H1 (cell line): ENCODE measurements around the gene OTOGL. TPM values are rescaled to one million over a fixed set of nuclear protein-coding genes. Genes with fewer than 3 reads are reported as not detected.
A peak's percentile ranks its signal among the peaks of the same experiment; 100 is the strongest.

ENCODE experiments used
- CTCF ChIA-PET: fragments of 300-600 bp; sonication (Branson Sonifier 250); formaldehyde crosslinking; loops from one replicate; lab custom pipeline; 2021; ENCODE audit not compliant: partially characterized antibody; lab: Charles Lee
- POLR2A ChIA-PET: fragments of 300-600 bp; sonication (Branson Sonifier 250); formaldehyde crosslinking; loops from one replicate; lab custom pipeline; 2021; ENCODE audit warnings: inconsistent platforms; ENCODE audit not compliant: partially characterized antibody; lab: Charles Lee
- DNase-seq, 2 experiments: peaks; one replicate each; pipeline versions ENCODE4 v3.0.0 to v3.0.0-alpha.2; 2010 to 2022; ENCODE audit warnings: low spot score in 2 of 2, low read depth in 1 of 2, mixed read lengths in 1 of 2
- FAIRE-seq: peaks from 2 replicates; lab custom pipeline; 2011; peaks lifted over from hg19 to GRCh38; lab: Jason Lieb, UNC
- H2AFZ ChIP-seq: 2 replicates; pipeline ENCODE4 v1.8.1; 2012; ENCODE audit warnings: low read length, inconsistent platforms
- H2AK5ac ChIP-seq: 2 replicates; pipeline ENCODE4 v1.6.1; 2013; ENCODE audit warnings: low read depth, low read length
- H2BK120ac ChIP-seq: replicated peaks from 2 replicates; pipeline ENCODE3; 2013; ENCODE audit warnings: low read depth, low read length, inconsistent platforms
- H2BK12ac ChIP-seq: 2 replicates; pipeline ENCODE4 v1.6.1; 2013; ENCODE audit warnings: low read depth, low read length
- H2BK15ac ChIP-seq: 2 replicates; pipeline ENCODE4 v1.6.1; 2013; ENCODE audit warnings: low read length
- H2BK20ac ChIP-seq: 2 replicates; pipeline ENCODE4 v1.6.1; 2013; ENCODE audit warnings: low read length
- H2BK5ac ChIP-seq: 2 replicates; pipeline ENCODE4 v1.6.1; 2013; ENCODE audit warnings: low read depth, low read length
- H3K14ac ChIP-seq: 2 replicates; pipeline ENCODE4 v1.6.1; 2013; ENCODE audit warnings: inconsistent platforms; ENCODE audit not compliant: insufficient read length
- H3K18ac ChIP-seq: 2 replicates; pipeline ENCODE4 v1.6.1; 2013; ENCODE audit warnings: low read length; ENCODE audit errors: extremely low read depth
- H3K23ac ChIP-seq: 2 replicates; pipeline ENCODE4 v1.6.1; 2013; ENCODE audit warnings: inconsistent platforms; ENCODE audit not compliant: insufficient read length
- H3K23me2 ChIP-seq: 2 replicates; pipeline ENCODE4 v1.6.1; 2013; ENCODE audit warnings: low read depth, low read length
- H3K27ac ChIP-seq: 2 replicates; pipeline ENCODE4 v1.6.1; 2011; ENCODE audit warnings: low read depth, low read length, inconsistent platforms
- H3K27me3 ChIP-seq, 4 experiments: replicated peaks in 1 of 4; 1 replicate in 1 of 4; 2 replicates in 3 of 4; pipeline versions ENCODE4 v1.6.1 to v1.8.1; 2011 to 2013; ENCODE audit warnings: low read length in 3 of 4, mild to moderate bottlenecking in 3 of 4, inconsistent platforms in 2 of 4, mixed read lengths in 2 of 4, moderate library complexity in 1 of 4; ENCODE audit not compliant: control insufficient read depth in 3 of 4, insufficient read depth in 3 of 4; ENCODE audit errors: extremely low read depth in 1 of 4
- H3K36me3 ChIP-seq, 4 experiments: 2 replicates each; pipeline versions ENCODE4 v1.6.1 to v1.8.1; 2011 to 2013; ENCODE audit warnings: mild to moderate bottlenecking in 4 of 4, low read length in 3 of 4, moderate library complexity in 2 of 4, control low read depth in 1 of 4, inconsistent platforms in 1 of 4; ENCODE audit not compliant: insufficient read depth in 4 of 4, control insufficient read depth in 2 of 4
- H3K4ac ChIP-seq: replicated peaks from 2 replicates; pipeline ENCODE3; 2013; ENCODE audit warnings: low read length, low read depth, mixed read lengths, inconsistent platforms; ENCODE audit not compliant: insufficient read length
- H3K4me1 ChIP-seq, 4 experiments: replicated peaks in 1 of 4; 1 replicate in 1 of 4; 2 replicates in 3 of 4; pipeline versions ENCODE4 v1.6.1 to v1.8.1; 2011 to 2013; ENCODE audit warnings: low read length in 3 of 4, inconsistent platforms in 2 of 4, mixed read lengths in 1 of 4; ENCODE audit not compliant: insufficient read depth in 4 of 4, control insufficient read depth in 3 of 4
- H3K4me2 ChIP-seq, 2 experiments: 2 replicates each; pipeline versions ENCODE4 v1.6.1 to v1.8.1; 2011 to 2013; ENCODE audit warnings: low read depth in 2 of 2, low read length in 2 of 2, control low read depth in 1 of 2, inconsistent platforms in 1 of 2, mild to moderate bottlenecking in 1 of 2; ENCODE audit not compliant: insufficient read depth in 1 of 2
- H3K4me3 ChIP-seq, 4 experiments: fragments of 200-600, 300-600 bp in 1 of 4; sonication (generic), shearing (Covaris generic), sonication (Bioruptor Twin) in 1 of 4; 2 replicates each; pipeline versions ENCODE4 v1.5.1 to v1.8.1; 2011 to 2016; ENCODE audit warnings: low read length in 4 of 4, low read depth in 3 of 4, control low read depth in 2 of 4, inconsistent platforms in 2 of 4, mild to moderate bottlenecking in 2 of 4, mixed read lengths in 1 of 4, moderate library complexity in 1 of 4; ENCODE audit not compliant: insufficient read depth in 2 of 4; ENCODE audit errors: extremely low read depth in 1 of 4
- H3K56ac ChIP-seq: replicated peaks from 2 replicates; pipeline ENCODE3; 2013; ENCODE audit warnings: low read depth, mild to moderate bottlenecking, mixed read lengths, low read length, inconsistent platforms; ENCODE audit not compliant: insufficient read length
- H3K79me1 ChIP-seq: 2 replicates; pipeline ENCODE4 v1.6.1; 2013; ENCODE audit warnings: low read depth, low read length, control low read depth
- H3K79me2 ChIP-seq, 2 experiments: 2 replicates each; pipeline versions ENCODE4 v1.6.1 to v1.8.1; 2012 to 2013; ENCODE audit warnings: low read length in 2 of 2, mild to moderate bottlenecking in 2 of 2, inconsistent platforms in 1 of 2; ENCODE audit not compliant: insufficient read depth in 2 of 2, control insufficient read depth in 1 of 2
- H3K9ac ChIP-seq, 4 experiments: replicated peaks in 1 of 4; 1 replicate in 1 of 4; 2 replicates in 3 of 4; pipeline versions ENCODE4 v1.6.1 to v1.8.1; 2011 to 2013; ENCODE audit warnings: low read depth in 3 of 4, low read length in 3 of 4, control low read depth in 2 of 4, mild to moderate bottlenecking in 2 of 4, moderate library complexity in 2 of 4, inconsistent platforms in 1 of 4; ENCODE audit errors: extremely low read depth in 1 of 4
- H3K9me3 ChIP-seq, 2 experiments: 2 replicates each; pipeline versions ENCODE4 v1.6.1 to v1.8.1; 2012 to 2013; ENCODE audit warnings: mild to moderate bottlenecking in 2 of 2, moderate library complexity in 2 of 2, control low read depth in 1 of 2, inconsistent platforms in 1 of 2, low read depth in 1 of 2, low read length in 1 of 2, mixed read lengths in 1 of 2; ENCODE audit not compliant: insufficient read depth in 2 of 2
- H4K20me1 ChIP-seq, 2 experiments: replicated peaks in 1 of 2; 2 replicates each; pipeline versions ENCODE3 to v1.8.1; 2011 to 2013; ENCODE audit warnings: inconsistent platforms in 2 of 2, low read length in 2 of 2, mild to moderate bottlenecking in 1 of 2; ENCODE audit not compliant: insufficient read depth in 2 of 2, control insufficient read depth in 1 of 2
- H4K5ac ChIP-seq: 2 replicates; pipeline ENCODE4 v1.6.1; 2013; ENCODE audit warnings: low read length, low read depth, mixed read lengths, inconsistent platforms; ENCODE audit not compliant: insufficient read length
- H4K8ac ChIP-seq: 2 replicates; pipeline ENCODE4 v1.8.0; 2013; ENCODE audit warnings: mild to moderate bottlenecking, moderate library complexity, low read length, inconsistent platforms; ENCODE audit not compliant: insufficient read depth; ENCODE audit errors: extremely low read depth
- H4K91ac ChIP-seq: replicated peaks from 2 replicates; pipeline ENCODE3; 2013; ENCODE audit warnings: low read length, mixed read lengths, inconsistent platforms; ENCODE audit not compliant: insufficient read length
- CEBPB ChIP-seq: IDR thresholded peaks from 2 replicates; pipeline ENCODE4 v1.6.1; 2012; ENCODE audit warnings: low read depth, low read length
- CTCF ChIP-seq, 3 experiments: IDR thresholded peaks; 1 replicate in 2 of 3; 2 replicates in 1 of 3; pipeline versions ENCODE4 v1.5.1 to v1.6.1; 2011; ENCODE audit warnings: low read length in 3 of 3, mild to moderate bottlenecking in 3 of 3, inconsistent platforms in 2 of 3, low read depth in 1 of 3, moderate library complexity in 1 of 3; ENCODE audit not compliant: insufficient read depth in 1 of 3; ENCODE audit errors: control extremely low read depth in 1 of 3
- HDAC2 ChIP-seq, 2 experiments: fragments of 300-600 bp in 1 of 2; sonication (generic) in 1 of 2; IDR thresholded peaks; 2 replicates each; pipeline ENCODE4 v1.6.1; 2011 to 2012; ENCODE audit warnings: low read depth in 2 of 2, low read length in 2 of 2, mild to moderate bottlenecking in 2 of 2, moderate library complexity in 2 of 2, borderline replicate concordance in 1 of 2, inconsistent platforms in 1 of 2
- RAD21 ChIP-seq, 2 experiments: IDR thresholded peaks in 1 of 2; conservative IDR thresholded peaks in 1 of 2; 2 replicates each; pipeline ENCODE4 v1.6.1; 2011; ENCODE audit warnings: low read depth in 2 of 2, low read length in 2 of 2, improper control_type of control experiment in 1 of 2, inconsistent platforms in 1 of 2, mild to moderate bottlenecking in 1 of 2, moderate library complexity in 1 of 2
- WGBS, 2 experiments: shearing (Covaris generic) in 1 of 2; methylation state at CpG; one replicate each; pipeline versions ENCODE4 v1.1.6 to v1.1.7; 2013 to 2015; ENCODE audit warnings: low lambda C conversion rate in 2 of 2, mixed read lengths in 2 of 2, inconsistent platforms in 1 of 2, low coverage in 1 of 2, missing lambda C conversion rate in 1 of 2; ENCODE audit not compliant: insufficient replicate concordance in 2 of 2, insufficient coverage in 1 of 2, insufficient read length in 1 of 2; ENCODE audit errors: extremely low coverage in 1 of 2, missing lambda C conversion rate in 1 of 2; 5-methylcytosine and 5-hydroxymethylcytosine counted together
- polyA plus RNA-seq, 7 experiments: library from polyadenylated mRNA; depleted of rRNA in 3 of 7; stranded (reverse) in 5 of 7; unstranded in 2 of 7; fragments of >200 nt in 5 of 7; fragments of 200-250 nt in 2 of 7; gene quantifications; 1 replicate in 5 of 7; 2 replicates in 1 of 7; 4 replicates in 1 of 7; pipeline versions ENCODE4 v1.2.1 to v1.2.3, GENCODE V29; 2011 to 2013; ENCODE audit warnings: missing spikeins in 2 of 7, mixed read lengths in 2 of 7
- total RNA-seq: library from RNA; stranded (reverse); fragmentation: NEBNext Ultra II Directional; extraction: Animal tissue kit (Norgen Biotek cat#: 25700); gene quantifications from 2 replicates; pipeline ENCODE4 v1.2.1, GENCODE V29; 2021

The OTOGL gene
- total and polyA plus RNA-seq, 2 of the 8 experiments (the other 6 are each of a cell fraction or from before 2014, with no cell fraction given), result 0.12 to 0.17 TPM

GRCh38 chr12:80413462-80413861 lies 314.1 kb downstream of the OTOGL start:
- Histone ChIP-seq H3K9ac (no peak overlapping the region), H3K23me2 (no peaks in the 10 kb centered on the region; the same call in 1 of the 2 replicates), H3K4me3 (no peak overlapping the region), H3K27ac (no peak overlapping the region), H3K23ac (no peak overlapping the region), H3K36me3 (no peaks in the 10 kb centered on the region), H3K14ac (no peak overlapping the region), H2BK12ac (no peak overlapping the region), H2AFZ (no peak overlapping the region), H2AK5ac (no peak overlapping the region), H3K79me1 (no peaks in the 10 kb centered on the region), H2BK15ac (no peak overlapping the region), H3K4ac (no peak overlapping the region), H3K9me3 (no peaks in the 10 kb centered on the region), H3K18ac (no peak overlapping the region), H3K4me1 (no peaks in the 10 kb centered on the region), H3K27me3 (no peaks in the 10 kb centered on the region), H3K4me2 (no peak overlapping the region), H3K56ac (no peak overlapping the region), H2BK20ac (no peak overlapping the region), H2BK120ac (no peak overlapping the region), H3K79me2 (no peaks in the 10 kb centered on the region), H4K8ac (no peak overlapping the region), H4K20me1 (no peaks in the 10 kb centered on the region), H4K91ac (no peak overlapping the region), H4K5ac (no peak overlapping the region), H2BK5ac (no peak overlapping the region)
- FAIRE-seq (no peak), DNase-seq (no peak)
- POLR2A ChIA-PET, result no interaction called here
- WGBS, 2 experiments, result 87% methylated on average over 3 of the region's 3 CpGs; no CpG with 5 or more reads in 1 of the 2 experiments
- CTCF ChIA-PET, result interaction anchor here (0.6 to 3.2 kb wide), 19 partner anchors 15 to 847 kb away, joined by 3 to 25 read pairs (median 3); no protein-coding TSS in a partner anchor
- TF ChIP-seq CTCF (IDR thresholded peaks at IDR 0.05; ENCODE audit: control extremely low read depth in 1 of 3, insufficient read depth in 1 of 3, low read depth in 1 of 3, low read length in 3 of 3) (peak in 1 of 3 experiments; percentile 30; a peak in 2 of 4 replicates), RAD21 (IDR thresholded peaks at IDR 0.05 in 1 of 2, conservative IDR thresholded peaks at IDR 0.05 in 1 of 2; ENCODE audit: low read depth in 2 of 2, low read length in 2 of 2) (peak; percentile 56), HDAC2 (IDR thresholded peaks at IDR 0.05; ENCODE audit: borderline replicate concordance in 1 of 2, low read depth in 2 of 2, low read length in 2 of 2) (no peak), CEBPB (no peak)
